Lung (tissue), 12 donors: ENCODE results near the gene LEUTX. TPM values are rescaled to one million over a fixed set of nuclear protein-coding genes. Genes with fewer than 3 reads are reported as not detected.

ENCODE experiments used
- ATAC-seq: fragments of 200-7000 bp; cut with Tn5 transposase; one replicate; pipeline ENCODE4 v1.9.1; 2020; ENCODE audit warnings: moderate number of reproducible peaks; ENCODE audit not compliant: insufficient read depth, low FRiP score
- DNase-seq, 3 donors: peaks; one replicate each; pipeline ENCODE4 v3.0.0-alpha.2; 2013 to 2017
- H3K27ac ChIP-seq, 2 donors: one replicate each; pipeline ENCODE4 v1.5.1; 2013; ENCODE audit warnings: mild to moderate bottlenecking in 2 of 2, moderate library complexity in 2 of 2, control low read depth in 1 of 2, inconsistent platforms in 1 of 2, low read depth in 1 of 2, low read length in 1 of 2
- H3K27me3 ChIP-seq, 3 donors: one replicate each; pipeline ENCODE4 v1.5.1; 2013; ENCODE audit warnings: low read length in 2 of 3; ENCODE audit not compliant: control insufficient read depth in 3 of 3, insufficient read depth in 3 of 3
- H3K36me3 ChIP-seq, 4 donors: one replicate each; pipeline ENCODE4 v1.5.1; 2013; ENCODE audit warnings: low read length in 4 of 4, mild to moderate bottlenecking in 1 of 4, moderate library complexity in 1 of 4; ENCODE audit not compliant: control insufficient read depth in 4 of 4, insufficient read depth in 4 of 4
- H3K4me1 ChIP-seq, 5 donors: one replicate each; pipeline ENCODE4 v1.5.1; 2013; ENCODE audit warnings: low read length in 5 of 5, mild to moderate bottlenecking in 2 of 5, moderate library complexity in 1 of 5; ENCODE audit not compliant: control insufficient read depth in 5 of 5, insufficient read depth in 5 of 5
- H3K4me3 ChIP-seq: one replicate; pipeline ENCODE4 v1.5.1; 2013; ENCODE audit warnings: mild to moderate bottlenecking, control low read depth, moderate library complexity
- H3K9ac ChIP-seq, 2 donors: one replicate each; pipeline ENCODE4 v1.5.1; 2013; ENCODE audit warnings: low read length in 2 of 2, control low read depth in 1 of 2; ENCODE audit not compliant: insufficient read depth in 1 of 2
- H3K9me3 ChIP-seq, 4 donors: one replicate each; pipeline ENCODE4 v1.5.1; 2013; ENCODE audit warnings: low read length in 3 of 4, mild to moderate bottlenecking in 1 of 4, moderate library complexity in 1 of 4; ENCODE audit not compliant: control insufficient read depth in 4 of 4, insufficient read depth in 3 of 4
- CTCF ChIP-seq: IDR thresholded peaks from 2 replicates; pipeline ENCODE4 v1.5.1; 2012; ENCODE audit warnings: mild to moderate bottlenecking; ENCODE audit errors: control extremely low read depth, extremely low read depth
- WGBS, 2 donors: extraction: QIAGEN DNeasy Blood & Tissue Kit; methylation state at CpG; one replicate each; pipeline ENCODE4 v1.1.7; 2013; 5-methylcytosine and 5-hydroxymethylcytosine counted together
- polyA plus RNA-seq, 2 donors: library from polyadenylated mRNA; stranded (reverse); fragments of 200-250 nt; gene quantifications; one replicate each; pipeline ENCODE4 v1.2.1, GENCODE V29; 2013
- total RNA-seq, 2 donors: library from RNA; depleted of rRNA in 1 of 2; stranded (reverse); fragments of >200 nt in 1 of 2; gene quantifications; one replicate each; pipeline ENCODE4 v1.2.1, GENCODE V29; 2014 to 2021
- donor health status: control.
- donor health status: control.
- donor health status: Bipolar disorder and iron deficiency.
- donor health status: healthy.
- donor health status: DM: yes; HTN: yes; CAD: no.

LEUTX gene
- total and polyA plus RNA-seq, 4 donors = not detected

DNA sequence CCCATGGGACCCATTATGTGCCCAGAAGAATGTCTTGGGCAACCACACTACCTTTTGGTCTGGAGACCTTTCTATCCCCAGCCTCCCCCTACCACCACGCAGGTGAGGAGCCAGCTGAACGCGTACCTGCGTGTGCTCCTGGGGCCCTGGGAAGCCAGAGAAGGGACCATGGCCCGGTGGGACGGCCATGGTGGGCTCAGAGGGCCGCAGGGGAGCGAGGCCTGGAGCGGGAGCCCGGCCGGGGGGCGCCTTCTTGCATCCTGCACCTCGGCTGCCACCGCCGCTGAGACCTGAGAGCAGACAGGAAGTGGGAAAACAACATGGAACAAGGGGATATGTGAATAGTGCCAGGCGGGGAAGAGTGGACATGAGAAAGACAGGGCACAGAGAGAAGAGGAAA, 53.0 kb downstream of the LEUTX start:
- Histone ChIP-seq H3K4me1 (peaks cover 6 to 16% (median 8%) of the 10 kb centered on the region in 5 donors), H3K27me3 (no peaks in the 10 kb centered on the region), H3K27ac (no peak overlapping the region), H3K4me3 (no peak overlapping the region), H3K9ac (no peak overlapping the region), H3K36me3 (peaks cover 3 to 51% (median 44%) of the 10 kb centered on the region in 4 donors), H3K9me3 (no peaks in the 10 kb centered on the region)
- 93 to 94% methylated on average over 16 of the region's 16 CpGs for WGBS, 2 donors
- no peak for TF ChIP-seq CTCF
- no peak for DNase-seq
- no peak for ATAC-seq

DNA sequence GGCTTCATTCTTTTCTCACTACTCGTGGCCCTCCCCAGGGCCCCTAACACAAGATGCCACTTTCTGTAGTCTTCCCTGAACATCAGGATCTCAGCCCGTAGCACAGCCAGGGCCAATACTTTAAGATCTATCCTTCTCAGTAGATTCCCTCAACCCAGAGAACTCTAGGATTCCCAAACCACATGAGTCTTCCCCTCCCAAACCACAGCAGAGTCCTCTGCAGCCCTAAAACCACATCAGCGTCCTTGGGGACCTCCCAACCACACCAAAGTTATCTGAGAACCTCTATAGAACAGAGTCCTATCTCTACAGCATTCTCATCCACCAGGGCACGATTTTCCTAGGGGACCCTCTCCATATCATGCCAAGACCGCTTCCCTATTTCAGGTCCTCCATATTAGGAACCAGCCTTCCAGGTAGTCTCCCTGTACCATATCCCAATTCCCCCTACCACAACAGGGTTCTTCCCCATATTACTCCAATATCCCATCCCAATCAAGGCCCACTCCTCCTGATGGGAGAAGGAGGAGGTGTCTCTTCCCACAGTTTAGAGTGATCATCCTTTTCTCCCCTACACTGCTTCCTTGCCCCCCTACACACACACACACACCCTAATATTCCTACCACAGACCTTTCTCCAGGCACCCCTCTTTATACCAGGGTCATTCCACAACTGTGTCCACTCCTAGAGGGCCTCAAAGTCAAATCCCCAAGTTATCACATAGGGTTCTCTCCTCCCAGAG, 53.9 kb downstream of the LEUTX start:
- Histone ChIP-seq H3K36me3 (peaks cover 7 to 52% (median 44%) of the 10 kb centered on the region in 4 donors), H3K4me1 (peaks cover 6 to 16% (median 8%) of the 10 kb centered on the region in 5 donors), H3K27ac (peak overlapping the region; percentile 55 to 69), H3K4me3 (no peak overlapping the region), H3K9ac (peak overlapping the region; percentile 82 to 90), H3K9me3 (no peaks in the 10 kb centered on the region), H3K27me3 (no peaks in the 10 kb centered on the region)
- 59 to 60% methylated on average over 5 of the region's 5 CpGs for WGBS, 2 donors
- no peak for TF ChIP-seq CTCF
- no peak for ATAC-seq
- no peak for DNase-seq

- Histone ChIP-seq H3K4me3 (peak overlapping the region; percentile 86), H3K27ac (peak overlapping the region; percentile 69 to 92)
Measured at GRCh38 chr19:39833160-39833463, 54.5 kb downstream of the LEUTX start.

More at GRCh38 chr19:39833160-39833463, 54.5 kb downstream of the LEUTX start:
- no peak for DNase-seq
- Histone ChIP-seq H3K4me1 (peaks cover 6 to 16% (median 8%) of the 10 kb centered on the region in 5 donors), H3K9ac (peak overlapping the region; percentile 82 to 90), H3K9me3 (no peaks in the 10 kb centered on the region), H3K27me3 (no peaks in the 10 kb centered on the region), H3K36me3 (peaks cover 12 to 51% (median 44%) of the 10 kb centered on the region in 4 donors)
- no peak for TF ChIP-seq CTCF
- WGBS, 2 donors = 0 to 2% methylated on average over 15 to 24 of the region's 24 CpGs
- no peak for ATAC-seq
